ENCODE results near the gene TFDP1.

DNA sequence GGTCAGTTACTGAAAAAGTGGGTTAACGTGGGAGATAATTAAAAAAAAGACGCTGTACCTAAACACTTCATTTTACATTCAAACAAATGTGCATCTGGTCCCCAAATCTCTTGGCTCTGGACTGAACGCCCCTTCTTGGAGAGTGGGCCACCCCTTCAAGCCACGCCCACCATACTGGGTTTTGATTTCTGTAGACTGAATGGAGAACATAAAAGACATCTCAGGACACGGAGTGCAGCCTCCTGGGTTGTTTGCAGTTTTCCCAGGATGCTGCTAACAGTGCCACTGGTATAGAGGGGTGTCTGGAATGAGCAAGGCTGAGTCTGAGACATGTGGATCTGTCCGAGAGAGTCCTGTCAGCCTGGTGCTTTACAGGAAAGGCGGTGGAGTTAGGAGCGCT, 10.6 kb downstream of the TFDP1 start:
- no peak for TF ChIP-seq POLR2A (IDR thresholded peaks at IDR 0.05)
- TF ChIP-seq, protein P1, sequence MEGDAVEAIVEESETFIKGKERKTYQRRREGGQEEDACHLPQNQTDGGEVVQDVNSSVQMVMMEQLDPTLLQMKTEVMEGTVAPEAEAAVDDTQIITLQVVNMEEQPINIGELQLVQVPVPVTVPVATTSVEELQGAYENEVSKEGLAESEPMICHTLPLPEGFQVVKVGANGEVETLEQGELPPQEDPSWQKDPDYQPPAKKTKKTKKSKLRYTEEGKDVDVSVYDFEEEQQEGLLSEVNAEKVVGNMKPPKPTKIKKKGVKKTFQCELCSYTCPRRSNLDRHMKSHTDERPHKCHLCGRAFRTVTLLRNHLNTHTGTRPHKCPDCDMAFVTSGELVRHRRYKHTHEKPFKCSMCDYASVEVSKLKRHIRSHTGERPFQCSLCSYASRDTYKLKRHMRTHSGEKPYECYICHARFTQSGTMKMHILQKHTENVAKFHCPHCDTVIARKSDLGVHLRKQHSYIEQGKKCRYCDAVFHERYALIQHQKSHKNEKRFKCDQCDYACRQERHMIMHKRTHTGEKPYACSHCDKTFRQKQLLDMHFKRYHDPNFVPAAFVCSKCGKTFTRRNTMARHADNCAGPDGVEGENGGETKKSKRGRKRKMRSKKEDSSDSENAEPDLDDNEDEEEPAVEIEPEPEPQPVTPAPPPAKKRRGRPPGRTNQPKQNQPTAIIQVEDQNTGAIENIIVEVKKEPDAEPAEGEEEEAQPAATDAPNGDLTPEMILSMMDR (IDR thresholded peaks at IDR 0.05), result no peak
